SK-N-SH treated with all-trans-retinoic acid at 6 μM for 48 hours (cell line): ENCODE results near the gene OTOF.

Experiments used
- ARNTL ChIP-seq: fragments of 450-650 bp; formaldehyde crosslinking; IDR thresholded peaks from 2 replicates; pipeline ENCODE4 v1.5.0; 2020; ENCODE audit warnings: low read depth, mild to moderate bottlenecking, moderate library complexity, borderline replicate concordance
- BACH2 ChIP-seq: fragments of 250-450 bp; sonication (Bioruptor Pico); IDR thresholded peaks from 2 replicates; pipeline ENCODE4 v1.9.0; 2021; ENCODE audit warnings: mild to moderate bottlenecking, borderline replicate concordance
- GLIS3 ChIP-seq: fragments of 250-450 bp; sonication (Bioruptor Pico); IDR thresholded peaks from 2 replicates; pipeline ENCODE4 v1.5.0; 2020; ENCODE audit warnings: mild to moderate bottlenecking, moderate library complexity
- RARB ChIP-seq: fragments of 250-450 bp; sonication (Bioruptor Pico); IDR thresholded peaks from 2 replicates; pipeline ENCODE4 v1.8.0; 2021; ENCODE audit warnings: mild to moderate bottlenecking, moderate library complexity

DNA sequence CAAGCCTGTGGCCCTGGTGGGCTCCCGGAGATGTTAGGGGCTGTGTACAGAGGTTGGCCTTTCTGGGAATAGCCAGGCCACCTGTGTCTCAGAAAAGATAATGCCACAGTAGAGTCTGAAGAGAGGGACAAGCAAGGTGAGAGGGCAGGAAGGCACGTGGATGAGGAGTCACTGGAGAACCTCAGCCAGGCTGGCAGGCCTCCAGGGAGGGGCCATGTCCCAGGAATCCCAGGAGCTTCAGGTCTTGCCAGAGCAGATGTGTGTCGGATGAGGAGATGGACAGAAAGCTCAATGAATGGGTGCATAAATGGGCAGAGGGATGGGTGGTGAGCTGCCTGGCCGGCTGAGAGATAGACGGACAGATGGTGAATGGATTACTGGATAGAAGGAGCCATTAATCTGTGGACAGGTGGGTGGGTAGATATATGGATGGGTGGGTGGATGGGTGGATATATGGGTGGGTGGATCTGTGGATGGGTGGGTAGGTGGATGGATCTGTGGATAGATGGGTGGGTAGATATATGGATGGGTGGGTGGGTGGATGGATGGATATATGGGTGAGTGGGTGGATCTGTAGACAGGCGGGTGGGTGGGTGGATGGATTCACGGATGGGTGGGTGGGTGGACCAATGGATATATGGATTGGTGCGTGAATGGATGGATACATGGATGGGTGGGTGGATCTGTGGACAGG, 7.9 kb upstream of the OTOF start:
- no peak for TF ChIP-seq RARB (CRISPR knock-in tag)
- TF ChIP-seq ARNTL (CRISPR knock-in tag), result no peak
- TF ChIP-seq BACH2 (CRISPR knock-in tag), result no peak
- no peak for TF ChIP-seq GLIS3
